NCI-H1417 (cell line): Measurements from ENCODE around the gene TJP2.
A peak's percentile ranks its signal among the peaks of the same experiment; 100 is the strongest.

ENCODE experiments used
- DNase-seq, 3 experiments: peaks; one replicate each; lab custom pipeline; 2025; lab: John Stamatoyannopoulos, UW

TJP2 gene

DNA sequence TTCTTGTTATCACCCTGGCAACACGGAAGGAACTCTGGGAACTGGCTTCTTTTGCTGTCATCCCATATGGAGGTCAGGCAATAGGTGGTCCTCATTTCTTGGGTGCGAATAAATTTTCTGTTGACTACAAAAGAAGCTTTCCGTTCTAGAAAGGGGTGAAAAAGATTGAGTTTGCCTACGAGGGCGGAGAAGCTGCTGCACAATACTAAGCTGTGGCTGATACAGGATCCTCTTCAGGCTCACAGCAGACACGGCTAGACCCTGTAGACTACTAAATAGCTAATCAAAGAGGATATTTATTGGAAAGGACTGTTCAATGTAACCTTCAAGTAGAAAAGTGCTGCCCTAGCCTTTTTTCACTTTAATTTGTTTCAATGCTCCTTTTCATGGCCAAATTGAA lies 58.1 kb downstream of the TJP2 start:
- DNase-seq = no peak

GRCh38 chr9:69234683-69235082 lies 60.6 kb downstream of the TJP2 start:
- DNase-seq = no peak

DNA sequence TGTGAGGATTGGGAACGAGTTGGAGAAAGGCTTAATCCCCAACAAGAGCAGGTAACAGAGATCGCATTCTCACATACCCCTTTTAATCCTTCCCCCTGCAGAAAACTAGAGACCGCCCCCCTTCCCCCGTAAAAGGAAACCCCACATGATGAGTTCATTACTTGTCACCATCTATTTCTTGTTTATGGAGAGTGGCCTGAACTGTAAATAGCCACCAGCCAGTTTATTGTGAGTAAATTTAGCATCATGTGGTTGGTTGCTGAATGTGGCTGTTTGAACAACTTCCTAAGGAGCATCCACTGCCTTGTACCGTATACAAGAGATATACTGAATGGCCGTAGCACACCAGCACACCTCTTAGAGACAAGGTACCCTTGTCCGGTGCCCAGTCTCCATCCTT lies 62.1 kb downstream of the TJP2 start:
- DNase-seq = no peak

DNA sequence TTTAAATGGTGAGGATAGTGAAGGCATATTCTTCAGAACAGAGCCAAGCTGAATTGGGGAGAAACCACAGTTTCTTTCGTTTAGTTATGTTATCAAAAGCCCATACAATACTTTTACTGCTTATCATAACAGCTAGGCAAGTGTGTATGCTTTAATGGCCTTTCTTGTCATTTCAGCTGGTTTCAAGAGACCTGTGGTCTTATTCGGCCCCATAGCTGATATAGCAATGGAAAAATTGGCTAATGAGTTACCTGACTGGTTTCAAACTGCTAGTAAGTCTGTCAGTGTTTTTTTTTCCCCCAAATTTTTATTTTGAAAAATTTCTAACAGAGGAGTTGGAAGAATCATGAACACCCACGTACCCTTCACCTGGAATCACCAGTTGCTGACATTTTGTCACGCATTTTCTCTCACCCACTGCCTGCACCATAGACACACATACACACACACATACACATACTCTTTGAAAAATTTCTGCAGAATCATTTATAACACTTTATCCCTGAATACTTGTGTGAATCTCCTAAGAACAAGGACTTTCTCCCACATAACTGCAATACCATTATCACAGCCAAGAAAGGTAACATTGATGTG lies 63.7 kb downstream of the TJP2 start:
- no peak for DNase-seq

- no peak for DNase-seq
Observed at GRCh38 chr9:69243116-69243515, 69.0 kb downstream of the TJP2 start.

- no peak for DNase-seq
Observed at GRCh38 chr9:69246629-69247028, 72.6 kb downstream of the TJP2 start.

DNA sequence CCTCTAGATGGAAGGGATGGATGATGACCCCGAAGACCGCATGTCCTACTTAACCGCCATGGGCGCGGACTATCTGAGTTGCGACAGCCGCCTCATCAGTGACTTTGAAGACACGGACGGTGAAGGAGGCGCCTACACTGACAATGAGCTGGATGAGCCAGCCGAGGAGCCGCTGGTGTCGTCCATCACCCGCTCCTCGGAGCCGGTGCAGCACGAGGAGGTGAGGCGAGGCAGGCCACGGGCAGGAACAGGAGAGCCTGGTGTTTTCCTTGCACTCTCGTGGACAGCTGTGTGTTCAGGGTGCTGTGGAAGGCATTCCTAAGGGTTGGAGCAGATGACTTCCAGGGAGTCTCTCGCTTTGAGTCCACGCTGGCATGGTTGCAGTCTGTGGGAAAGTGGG lies 73.9 kb downstream of the TJP2 start:
- no peak for DNase-seq

DNA sequence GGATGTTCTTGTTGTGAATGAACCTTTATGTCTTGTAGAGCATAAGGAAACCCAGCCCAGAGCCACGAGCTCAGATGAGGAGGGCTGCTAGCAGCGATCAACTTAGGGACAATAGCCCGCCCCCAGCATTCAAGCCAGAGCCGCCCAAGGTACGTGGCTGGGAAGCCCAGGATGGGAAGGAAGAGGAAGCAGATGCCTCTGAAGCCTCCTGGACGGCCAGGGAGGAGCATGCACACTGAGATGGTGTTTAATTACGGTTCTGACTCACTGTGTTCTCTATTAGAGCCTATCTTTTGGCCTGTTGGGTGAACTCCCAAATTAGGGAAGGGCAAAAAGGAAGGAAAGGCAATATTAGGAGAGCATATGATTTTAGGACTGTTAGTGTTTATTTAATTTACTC lies 75.3 kb downstream of the TJP2 start:
- DNase-seq = no peak

DNA sequence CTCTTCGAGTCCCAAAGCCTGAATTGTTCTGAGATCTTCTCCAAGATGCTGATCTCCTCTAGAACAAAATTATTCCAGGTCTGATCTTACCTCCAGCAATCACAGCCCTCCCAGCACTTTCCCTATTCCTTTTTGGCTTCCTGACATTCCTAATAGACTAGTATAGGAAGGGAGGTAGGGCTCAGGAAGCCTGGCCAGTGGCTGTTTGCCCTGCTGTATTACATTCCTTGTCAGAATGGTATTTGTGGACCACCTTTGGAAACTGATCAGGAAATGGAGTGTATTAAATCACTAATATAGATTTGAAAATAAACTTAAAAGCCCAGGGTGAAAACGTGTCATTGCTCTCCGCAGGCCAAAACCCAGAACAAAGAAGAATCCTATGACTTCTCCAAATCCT lies 76.6 kb downstream of the TJP2 start:
- no peak for DNase-seq

GRCh38 chr9:69252436-69252835 lies 78.4 kb downstream of the TJP2 start:
- no peak for DNase-seq

DNA sequence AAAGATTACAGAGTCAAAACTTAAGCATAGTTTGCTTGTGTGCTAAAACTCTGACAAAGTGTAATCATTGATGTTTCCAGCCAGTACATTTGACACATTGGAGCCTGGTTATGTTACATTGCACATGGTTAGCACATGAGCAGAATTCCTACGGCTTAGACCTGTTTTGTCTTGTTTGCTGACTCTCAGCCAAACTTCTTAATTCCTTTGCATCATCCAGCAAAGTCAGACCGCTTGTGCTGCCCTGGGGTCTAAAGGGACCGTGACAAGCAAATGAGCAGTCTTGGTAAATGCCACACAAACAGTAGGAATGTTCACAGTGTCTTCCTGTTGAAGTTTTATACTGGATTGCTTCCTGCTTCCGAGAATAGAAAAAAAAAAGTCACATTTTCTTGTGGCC lies 79.0 kb downstream of the TJP2 start:
- DNase-seq = no peak

- DNase-seq = no peak
Observed at GRCh38 chr9:69254223-69254622, 80.1 kb downstream of the TJP2 start.

- DNase-seq = no peak
Observed at GRCh38 chr9:69255591-69255990, 81.5 kb downstream of the TJP2 start.

GRCh38 chr9:69258551-69258950 lies 84.5 kb downstream of the TJP2 start:
- DNase-seq = no peak

GRCh38 chr9:69260161-69260560 lies 86.1 kb downstream of the TJP2 start:
- DNase-seq = no peak

GRCh38 chr9:69261636-69262035 lies 87.6 kb downstream of the TJP2 start:
- no peak for DNase-seq

DNA sequence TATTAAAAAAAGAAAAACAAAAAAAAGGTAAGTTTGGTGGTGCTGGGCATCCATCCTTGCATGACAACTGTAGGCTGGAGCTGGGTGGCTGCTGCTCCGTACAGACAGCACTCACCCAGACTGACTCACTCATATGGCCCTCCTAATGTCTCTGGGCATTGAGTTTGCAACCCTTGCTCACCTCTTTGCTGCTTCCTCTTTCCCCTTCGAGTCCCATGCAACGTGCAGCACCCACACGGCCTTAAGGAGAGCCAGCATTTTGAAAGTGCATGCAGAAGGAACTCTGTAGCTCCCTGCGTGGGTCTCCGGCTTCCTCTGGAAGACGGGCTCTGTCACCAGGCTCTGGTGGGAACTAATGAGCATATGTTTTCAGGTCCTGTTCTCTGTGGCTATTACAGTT lies 90.4 kb downstream of the TJP2 start:
- DNase-seq = no peak

DNA sequence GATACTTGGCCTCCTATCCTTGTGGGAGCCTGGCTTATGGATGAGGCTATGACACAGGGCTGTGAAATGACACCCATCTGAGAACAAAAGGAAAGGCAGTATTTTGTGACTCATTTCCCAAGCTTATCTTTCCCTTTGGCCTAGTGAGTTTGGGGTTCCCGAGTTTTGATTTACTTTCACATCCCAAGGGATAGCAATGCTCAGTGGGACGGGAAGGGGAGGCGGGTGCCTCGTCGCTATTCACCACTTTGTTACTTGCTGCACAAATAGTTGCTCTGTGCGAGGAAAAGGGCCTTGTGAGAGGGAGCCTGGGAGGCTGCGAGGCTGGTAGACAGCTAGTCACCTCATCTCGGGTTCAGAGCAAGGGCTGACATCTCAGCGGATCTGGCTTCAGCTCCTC lies 91.8 kb downstream of the TJP2 start:
- no peak for DNase-seq

GRCh38 chr9:69272212-69272611 lies 98.1 kb downstream of the TJP2 start:
- DNase-seq = no peak

GRCh38 chr9:69273161-69273560 lies 99.1 kb downstream of the TJP2 start:
- peak in 1 of 3 experiments; percentile 39 for DNase-seq

GRCh38 chr9:69276775-69277174 lies 102.7 kb downstream of the TJP2 start:
- DNase-seq = no peak

DNA sequence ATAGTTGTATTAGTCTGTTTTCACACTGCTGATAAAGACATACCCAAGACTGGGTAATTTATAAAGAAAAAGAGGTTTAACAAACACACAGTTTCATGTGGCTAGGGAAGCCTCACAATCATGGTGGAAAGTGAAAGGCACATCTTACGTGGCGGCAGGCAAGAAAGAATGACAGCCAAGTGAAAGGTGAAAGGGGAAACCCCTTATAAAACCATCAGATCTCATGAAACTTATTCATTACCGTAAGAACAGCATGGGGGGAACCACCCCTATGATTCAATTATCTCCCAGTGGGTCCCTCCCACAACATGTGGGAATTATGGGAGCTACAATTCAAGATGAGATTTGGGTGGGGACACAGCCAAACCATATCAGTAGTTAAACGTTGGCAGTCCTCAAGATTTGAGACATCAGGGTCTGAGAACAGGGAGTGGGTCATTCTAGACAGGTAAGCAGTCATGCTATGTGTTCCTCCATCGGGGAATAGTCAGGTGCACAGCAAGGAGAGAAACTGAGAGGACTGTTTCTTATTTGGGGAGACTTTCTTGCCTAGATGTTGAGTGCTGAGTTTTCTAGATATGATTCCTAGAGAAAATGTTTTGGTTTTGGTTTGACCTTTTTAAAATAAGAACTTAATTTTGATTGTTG lies 105.1 kb downstream of the TJP2 start:
- no peak for DNase-seq

DNA sequence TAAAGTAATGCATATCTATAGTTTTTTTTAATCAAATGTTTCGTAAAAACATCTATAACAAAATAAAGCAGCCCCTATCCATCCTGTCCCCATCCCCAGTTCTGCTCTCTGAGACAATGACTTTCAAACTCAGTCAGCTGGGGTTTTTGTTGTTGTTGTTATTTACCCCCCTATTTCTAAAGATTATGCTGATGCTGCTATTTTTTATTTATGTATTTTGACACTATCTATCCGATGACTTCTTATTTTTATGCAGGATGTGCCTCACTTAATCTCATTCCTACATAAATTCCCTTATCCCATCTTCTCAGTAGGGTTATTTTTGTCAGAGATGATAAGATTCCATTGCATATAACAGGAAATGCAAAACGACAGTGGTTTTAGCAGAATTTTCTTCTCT lies 105.7 kb downstream of the TJP2 start:
- no peak for DNase-seq

- DNase-seq = no peak
Observed at GRCh38 chr9:69283003-69283402, 108.9 kb downstream of the TJP2 start.
